SW 1271 (cell line): ENCODE measurements around the gene KCNJ16.
A peak's percentile ranks its signal among the peaks of the same experiment; 100 is the strongest.

ENCODE experiments used
- DNase-seq, 2 experiments: peaks; one replicate each; lab custom pipeline; 2025; lab: John Stamatoyannopoulos, UW

The KCNJ16 gene

GRCh38 chr17:70130289-70130688 is 55.3 kb downstream of the KCNJ16 start:
- no peak for DNase-seq

- no peak for DNase-seq
Measured at GRCh38 chr17:70132505-70132904, 57.5 kb downstream of the KCNJ16 start.

GRCh38 chr17:70134042-70134441 is 59.0 kb downstream of the KCNJ16 start:
- no peak for DNase-seq

- no peak for DNase-seq
Measured at GRCh38 chr17:70134777-70135176, 59.8 kb downstream of the KCNJ16 start.

- no peak for DNase-seq
Measured at GRCh38 chr17:70136131-70136530, 61.1 kb downstream of the KCNJ16 start.

GRCh38 chr17:70137451-70138230 is 62.6 kb downstream of the KCNJ16 start:
- no peak for DNase-seq

- no peak for DNase-seq
Measured at GRCh38 chr17:70138291-70138865, 63.4 kb downstream of the KCNJ16 start.

- no peak for DNase-seq
Measured at GRCh38 chr17:70139449-70139993, 64.5 kb downstream of the KCNJ16 start.

- DNase-seq = peak in 1 of 2 experiments; percentile 21
Measured at GRCh38 chr17:70144260-70144846, 69.3 kb downstream of the KCNJ16 start.

- DNase-seq = no peak
Measured at GRCh38 chr17:70153210-70153609, 78.2 kb downstream of the KCNJ16 start.

- no peak for DNase-seq
Measured at GRCh38 chr17:70157151-70157550, 82.1 kb downstream of the KCNJ16 start.

GRCh38 chr17:70158180-70158579 is 83.2 kb downstream of the KCNJ16 start:
- no peak for DNase-seq

- DNase-seq = no peak
Measured at GRCh38 chr17:70158591-70158990, 83.6 kb downstream of the KCNJ16 start.

GRCh38 chr17:70159980-70160379 is 85.0 kb downstream of the KCNJ16 start:
- no peak for DNase-seq

- DNase-seq = no peak
Measured at GRCh38 chr17:70161519-70161918, 86.5 kb downstream of the KCNJ16 start.

GRCh38 chr17:70165383-70165782 is 90.4 kb downstream of the KCNJ16 start:
- DNase-seq = no peak

GRCh38 chr17:70166615-70167014 is 91.6 kb downstream of the KCNJ16 start:
- no peak for DNase-seq

GRCh38 chr17:70168044-70168976 is 93.3 kb downstream of the KCNJ16 start:
- DNase-seq = peak in 1 of 2 experiments; percentile 16

GRCh38 chr17:70168977-70169708 is 94.1 kb downstream of the KCNJ16 start, which contains the start of gene KCNJ2:
Gene KCNJ2 (plus strand): TSS chr17:70169532. CDS start chr17:70175040, 5,508 bp downstream.
- DNase-seq = peak; percentile 27 to 69

- peak in 1 of 2 experiments; percentile 27 for DNase-seq
Measured at GRCh38 chr17:70169709-70170597, 94.9 kb downstream of the KCNJ16 start.
